ENCODE measurements around the gene TRPV3. TPM values are rescaled to one million over a fixed set of nuclear protein-coding genes. Genes with fewer than 3 reads are reported as not detected.

The TRPV3 gene
- total and polyA plus RNA-seq, 2 of the 8 experiments (the other 6 are each of a cell fraction or from before 2014, with no cell fraction given) = 0.56 to 1.0 TPM

DNA sequence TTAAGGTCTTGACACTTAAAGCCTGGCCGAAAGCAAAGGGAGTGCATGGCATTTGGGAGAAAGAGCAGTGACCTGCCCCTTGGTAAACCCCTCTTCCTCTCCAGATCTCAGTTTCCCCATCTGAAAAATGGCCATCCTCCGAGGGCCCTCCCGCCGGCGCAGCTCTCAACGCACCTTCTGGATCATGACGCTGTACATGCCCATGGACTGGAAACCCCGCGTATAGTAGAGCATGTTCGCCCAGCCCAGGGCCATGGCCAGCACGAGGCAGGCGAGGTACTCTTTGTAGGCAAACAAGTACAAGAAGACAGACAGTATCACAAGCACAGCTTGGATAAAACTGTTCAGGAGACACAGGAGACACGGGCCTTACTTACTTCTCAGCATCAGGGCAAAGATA is 33.6 kb downstream of the TRPV3 start:
- TF ChIP-seq, protein P1, sequence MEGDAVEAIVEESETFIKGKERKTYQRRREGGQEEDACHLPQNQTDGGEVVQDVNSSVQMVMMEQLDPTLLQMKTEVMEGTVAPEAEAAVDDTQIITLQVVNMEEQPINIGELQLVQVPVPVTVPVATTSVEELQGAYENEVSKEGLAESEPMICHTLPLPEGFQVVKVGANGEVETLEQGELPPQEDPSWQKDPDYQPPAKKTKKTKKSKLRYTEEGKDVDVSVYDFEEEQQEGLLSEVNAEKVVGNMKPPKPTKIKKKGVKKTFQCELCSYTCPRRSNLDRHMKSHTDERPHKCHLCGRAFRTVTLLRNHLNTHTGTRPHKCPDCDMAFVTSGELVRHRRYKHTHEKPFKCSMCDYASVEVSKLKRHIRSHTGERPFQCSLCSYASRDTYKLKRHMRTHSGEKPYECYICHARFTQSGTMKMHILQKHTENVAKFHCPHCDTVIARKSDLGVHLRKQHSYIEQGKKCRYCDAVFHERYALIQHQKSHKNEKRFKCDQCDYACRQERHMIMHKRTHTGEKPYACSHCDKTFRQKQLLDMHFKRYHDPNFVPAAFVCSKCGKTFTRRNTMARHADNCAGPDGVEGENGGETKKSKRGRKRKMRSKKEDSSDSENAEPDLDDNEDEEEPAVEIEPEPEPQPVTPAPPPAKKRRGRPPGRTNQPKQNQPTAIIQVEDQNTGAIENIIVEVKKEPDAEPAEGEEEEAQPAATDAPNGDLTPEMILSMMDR (IDR thresholded peaks at IDR 0.05; ENCODE audit: control extremely low read depth in 1 of 3, insufficient read depth in 1 of 3, low read depth in 1 of 3, low read length in 3 of 3) = no peak
- TF ChIP-seq NRF1 (IDR thresholded peaks at IDR 0.05; ENCODE audit: low read depth, low read length) = no peak
- no peak for TF ChIP-seq CBX5 (IDR thresholded peaks at IDR 0.05; ENCODE audit: low read depth, low read length)
- TF ChIP-seq JUN (IDR thresholded peaks at IDR 0.05; ENCODE audit: low read depth, low read length) = no peak
- TF ChIP-seq CHD1 (IDR thresholded peaks at IDR 0.05; ENCODE audit: low read depth, low read length) = no peak
- TF ChIP-seq CREB1 (IDR thresholded peaks at IDR 0.05) = no peak
- no peak for TF ChIP-seq BCL11A (IDR thresholded peaks at IDR 0.05; ENCODE audit: low read depth in 2 of 2, low read length in 2 of 2)
- no peak for TF ChIP-seq GABPA (IDR thresholded peaks at IDR 0.05; ENCODE audit: borderline replicate concordance, insufficient read depth, low read length)
- TF ChIP-seq SIN3A (conservative IDR thresholded peaks at IDR 0.05 in 1 of 2, IDR thresholded peaks at IDR 0.05 in 1 of 2; ENCODE audit: low read depth in 1 of 2, low read length in 2 of 2) = no peak
- H3K4me1 ChIP-seq (replicated peaks in 1 of 4; ENCODE audit: control insufficient read depth in 3 of 4, insufficient read depth in 4 of 4, low read length in 3 of 4) = peaks cover 0 to 3% (median 0%) of the 10 kb centered on the region in 4 experiments; a peak in 2 of 7 replicates
- H3K27ac ChIP-seq (ENCODE audit: low read depth, low read length) = no peak overlapping the region
- no peak overlapping the region for H4K5ac ChIP-seq (ENCODE audit: insufficient read length, low read depth, low read length)
- no peak overlapping the region for H2BK20ac ChIP-seq (ENCODE audit: low read length)
- 96% methylated on average over 13 of the region's 13 CpGs; no CpG with 5 or more reads in 1 of the 2 experiments for WGBS, 2 experiments (ENCODE audit: extremely low coverage in 1 of 2, insufficient coverage in 1 of 2, insufficient read length in 1 of 2, insufficient replicate concordance in 2 of 2, low coverage in 1 of 2, low lambda C conversion rate in 2 of 2, missing lambda C conversion rate in 1 of 2)
- ChIA-PET POLR2A (ENCODE audit: partially characterized antibody) (no interaction called here), CTCF (ENCODE audit: partially characterized antibody) (no interaction called here)
- no peak overlapping the region for H3K9ac ChIP-seq (replicated peaks in 1 of 4; ENCODE audit: extremely low read depth in 1 of 4, low read depth in 3 of 4, low read length in 3 of 4)
- H3K4me3 ChIP-seq (ENCODE audit: extremely low read depth in 1 of 4, insufficient read depth in 2 of 4, low read depth in 3 of 4, low read length in 4 of 4) = no peak overlapping the region
- no peak overlapping the region for H3K56ac ChIP-seq (replicated peaks; ENCODE audit: insufficient read length, low read depth, low read length)
- no peak for FAIRE-seq
- H3K4me2 ChIP-seq (ENCODE audit: insufficient read depth in 1 of 2, low read depth in 2 of 2, low read length in 2 of 2) = no peak overlapping the region
- H3K23ac ChIP-seq (ENCODE audit: insufficient read length) = no peak overlapping the region
- H4K20me1 ChIP-seq (replicated peaks in 1 of 2; ENCODE audit: control insufficient read depth in 1 of 2, insufficient read depth in 2 of 2, low read length in 2 of 2) = peaks cover 0 to 1% of the 10 kb centered on the region in 2 experiments
- H2BK12ac ChIP-seq (ENCODE audit: low read depth, low read length) = peak overlapping the region; percentile 27; the same call in 1 of the 2 replicates
- no peak overlapping the region; the same call in 1 of the 2 replicates for H4K8ac ChIP-seq (ENCODE audit: extremely low read depth, insufficient read depth, low read length)
- peak overlapping the region; percentile 32; the same call in 1 of the 2 replicates for H2BK15ac ChIP-seq (ENCODE audit: low read length)
- no peaks in the 10 kb centered on the region for H3K9me3 ChIP-seq (ENCODE audit: insufficient read depth in 2 of 2, low read depth in 1 of 2, low read length in 1 of 2)
- DNase-seq (ENCODE audit: low read depth in 1 of 2, low spot score in 2 of 2) = no peak
- H3K27me3 ChIP-seq (replicated peaks in 1 of 4; ENCODE audit: control insufficient read depth in 3 of 4, extremely low read depth in 1 of 4, insufficient read depth in 3 of 4, low read length in 3 of 4) = no peaks in the 10 kb centered on the region
- H3K79me1 ChIP-seq (ENCODE audit: low read depth, low read length) = no peaks in the 10 kb centered on the region
- no peaks in the 10 kb centered on the region for H3K79me2 ChIP-seq (ENCODE audit: control insufficient read depth in 1 of 2, insufficient read depth in 2 of 2, low read length in 2 of 2)
- H3K18ac ChIP-seq (ENCODE audit: extremely low read depth, low read length) = no peak overlapping the region
- H3K4ac ChIP-seq (replicated peaks; ENCODE audit: insufficient read length, low read depth, low read length) = no peak overlapping the region
- H3K36me3 ChIP-seq (ENCODE audit: control insufficient read depth in 2 of 4, insufficient read depth in 4 of 4, low read length in 3 of 4) = no peaks in the 10 kb centered on the region
- no peak overlapping the region for H2BK120ac ChIP-seq (replicated peaks; ENCODE audit: low read depth, low read length)
- no peak overlapping the region for H2AK5ac ChIP-seq (ENCODE audit: low read depth, low read length)
- H4K91ac ChIP-seq (replicated peaks; ENCODE audit: insufficient read length, low read length) = no peak overlapping the region
- no peak overlapping the region for H2AFZ ChIP-seq (ENCODE audit: low read length)
- H3K14ac ChIP-seq (ENCODE audit: insufficient read length) = no peak overlapping the region
- no peak overlapping the region for H2BK5ac ChIP-seq (ENCODE audit: low read depth, low read length)
- H3K23me2 ChIP-seq (ENCODE audit: low read depth, low read length) = peaks cover 12% of the 10 kb centered on the region; the same call in 1 of the 2 replicates

Data from H1 (cell line).